H1 (cell line): ENCODE data around the gene MEGF11. TPM values are rescaled to one million over a fixed set of nuclear protein-coding genes. Genes with fewer than 3 reads are reported as not detected.

ENCODE experiments used
- CTCF ChIA-PET: fragments of 300-600 bp; sonication (Branson Sonifier 250); formaldehyde crosslinking; loops from one replicate; lab custom pipeline; 2021; ENCODE audit not compliant: partially characterized antibody; lab: Charles Lee
- POLR2A ChIA-PET: fragments of 300-600 bp; sonication (Branson Sonifier 250); formaldehyde crosslinking; loops from one replicate; lab custom pipeline; 2021; ENCODE audit warnings: inconsistent platforms; ENCODE audit not compliant: partially characterized antibody; lab: Charles Lee
- DNase-seq, 2 experiments: peaks; one replicate each; pipeline versions ENCODE4 v3.0.0 to v3.0.0-alpha.2; 2010 to 2022; ENCODE audit warnings: low spot score in 2 of 2, low read depth in 1 of 2, mixed read lengths in 1 of 2
- FAIRE-seq: peaks from 2 replicates; lab custom pipeline; 2011; peaks lifted over from hg19 to GRCh38; lab: Jason Lieb, UNC
- H2AFZ ChIP-seq: 2 replicates; pipeline ENCODE4 v1.8.1; 2012; ENCODE audit warnings: low read length, inconsistent platforms
- H2AK5ac ChIP-seq: 2 replicates; pipeline ENCODE4 v1.6.1; 2013; ENCODE audit warnings: low read depth, low read length
- H2BK120ac ChIP-seq: replicated peaks from 2 replicates; pipeline ENCODE3; 2013; ENCODE audit warnings: low read depth, low read length, inconsistent platforms
- H2BK12ac ChIP-seq: 2 replicates; pipeline ENCODE4 v1.6.1; 2013; ENCODE audit warnings: low read depth, low read length
- H2BK15ac ChIP-seq: 2 replicates; pipeline ENCODE4 v1.6.1; 2013; ENCODE audit warnings: low read length
- H2BK20ac ChIP-seq: 2 replicates; pipeline ENCODE4 v1.6.1; 2013; ENCODE audit warnings: low read length
- H2BK5ac ChIP-seq: 2 replicates; pipeline ENCODE4 v1.6.1; 2013; ENCODE audit warnings: low read depth, low read length
- H3K14ac ChIP-seq: 2 replicates; pipeline ENCODE4 v1.6.1; 2013; ENCODE audit warnings: inconsistent platforms; ENCODE audit not compliant: insufficient read length
- H3K18ac ChIP-seq: 2 replicates; pipeline ENCODE4 v1.6.1; 2013; ENCODE audit warnings: low read length; ENCODE audit errors: extremely low read depth
- H3K23ac ChIP-seq: 2 replicates; pipeline ENCODE4 v1.6.1; 2013; ENCODE audit warnings: inconsistent platforms; ENCODE audit not compliant: insufficient read length
- H3K23me2 ChIP-seq: 2 replicates; pipeline ENCODE4 v1.6.1; 2013; ENCODE audit warnings: low read depth, low read length
- H3K27ac ChIP-seq: 2 replicates; pipeline ENCODE4 v1.6.1; 2011; ENCODE audit warnings: low read depth, low read length, inconsistent platforms
- H3K27me3 ChIP-seq, 4 experiments: replicated peaks in 1 of 4; 1 replicate in 1 of 4; 2 replicates in 3 of 4; pipeline versions ENCODE4 v1.6.1 to v1.8.1; 2011 to 2013; ENCODE audit warnings: low read length in 3 of 4, mild to moderate bottlenecking in 3 of 4, inconsistent platforms in 2 of 4, mixed read lengths in 2 of 4, moderate library complexity in 1 of 4; ENCODE audit not compliant: control insufficient read depth in 3 of 4, insufficient read depth in 3 of 4; ENCODE audit errors: extremely low read depth in 1 of 4
- H3K36me3 ChIP-seq, 4 experiments: 2 replicates each; pipeline versions ENCODE4 v1.6.1 to v1.8.1; 2011 to 2013; ENCODE audit warnings: mild to moderate bottlenecking in 4 of 4, low read length in 3 of 4, moderate library complexity in 2 of 4, control low read depth in 1 of 4, inconsistent platforms in 1 of 4; ENCODE audit not compliant: insufficient read depth in 4 of 4, control insufficient read depth in 2 of 4
- H3K4ac ChIP-seq: replicated peaks from 2 replicates; pipeline ENCODE3; 2013; ENCODE audit warnings: low read length, low read depth, mixed read lengths, inconsistent platforms; ENCODE audit not compliant: insufficient read length
- H3K4me1 ChIP-seq, 4 experiments: replicated peaks in 1 of 4; 1 replicate in 1 of 4; 2 replicates in 3 of 4; pipeline versions ENCODE4 v1.6.1 to v1.8.1; 2011 to 2013; ENCODE audit warnings: low read length in 3 of 4, inconsistent platforms in 2 of 4, mixed read lengths in 1 of 4; ENCODE audit not compliant: insufficient read depth in 4 of 4, control insufficient read depth in 3 of 4
- H3K4me2 ChIP-seq, 2 experiments: 2 replicates each; pipeline versions ENCODE4 v1.6.1 to v1.8.1; 2011 to 2013; ENCODE audit warnings: low read depth in 2 of 2, low read length in 2 of 2, control low read depth in 1 of 2, inconsistent platforms in 1 of 2, mild to moderate bottlenecking in 1 of 2; ENCODE audit not compliant: insufficient read depth in 1 of 2
- H3K4me3 ChIP-seq, 4 experiments: fragments of 200-600, 300-600 bp in 1 of 4; sonication (generic), shearing (Covaris generic), sonication (Bioruptor Twin) in 1 of 4; 2 replicates each; pipeline versions ENCODE4 v1.5.1 to v1.8.1; 2011 to 2016; ENCODE audit warnings: low read length in 4 of 4, low read depth in 3 of 4, control low read depth in 2 of 4, inconsistent platforms in 2 of 4, mild to moderate bottlenecking in 2 of 4, mixed read lengths in 1 of 4, moderate library complexity in 1 of 4; ENCODE audit not compliant: insufficient read depth in 2 of 4; ENCODE audit errors: extremely low read depth in 1 of 4
- H3K56ac ChIP-seq: replicated peaks from 2 replicates; pipeline ENCODE3; 2013; ENCODE audit warnings: low read depth, mild to moderate bottlenecking, mixed read lengths, low read length, inconsistent platforms; ENCODE audit not compliant: insufficient read length
- H3K79me1 ChIP-seq: 2 replicates; pipeline ENCODE4 v1.6.1; 2013; ENCODE audit warnings: low read depth, low read length, control low read depth
- H3K79me2 ChIP-seq, 2 experiments: 2 replicates each; pipeline versions ENCODE4 v1.6.1 to v1.8.1; 2012 to 2013; ENCODE audit warnings: low read length in 2 of 2, mild to moderate bottlenecking in 2 of 2, inconsistent platforms in 1 of 2; ENCODE audit not compliant: insufficient read depth in 2 of 2, control insufficient read depth in 1 of 2
- H3K9ac ChIP-seq, 4 experiments: replicated peaks in 1 of 4; 1 replicate in 1 of 4; 2 replicates in 3 of 4; pipeline versions ENCODE4 v1.6.1 to v1.8.1; 2011 to 2013; ENCODE audit warnings: low read depth in 3 of 4, low read length in 3 of 4, control low read depth in 2 of 4, mild to moderate bottlenecking in 2 of 4, moderate library complexity in 2 of 4, inconsistent platforms in 1 of 4; ENCODE audit errors: extremely low read depth in 1 of 4
- H3K9me3 ChIP-seq, 2 experiments: 2 replicates each; pipeline versions ENCODE4 v1.6.1 to v1.8.1; 2012 to 2013; ENCODE audit warnings: mild to moderate bottlenecking in 2 of 2, moderate library complexity in 2 of 2, control low read depth in 1 of 2, inconsistent platforms in 1 of 2, low read depth in 1 of 2, low read length in 1 of 2, mixed read lengths in 1 of 2; ENCODE audit not compliant: insufficient read depth in 2 of 2
- H4K20me1 ChIP-seq, 2 experiments: replicated peaks in 1 of 2; 2 replicates each; pipeline versions ENCODE3 to v1.8.1; 2011 to 2013; ENCODE audit warnings: inconsistent platforms in 2 of 2, low read length in 2 of 2, mild to moderate bottlenecking in 1 of 2; ENCODE audit not compliant: insufficient read depth in 2 of 2, control insufficient read depth in 1 of 2
- H4K5ac ChIP-seq: 2 replicates; pipeline ENCODE4 v1.6.1; 2013; ENCODE audit warnings: low read length, low read depth, mixed read lengths, inconsistent platforms; ENCODE audit not compliant: insufficient read length
- H4K8ac ChIP-seq: 2 replicates; pipeline ENCODE4 v1.8.0; 2013; ENCODE audit warnings: mild to moderate bottlenecking, moderate library complexity, low read length, inconsistent platforms; ENCODE audit not compliant: insufficient read depth; ENCODE audit errors: extremely low read depth
- H4K91ac ChIP-seq: replicated peaks from 2 replicates; pipeline ENCODE3; 2013; ENCODE audit warnings: low read length, mixed read lengths, inconsistent platforms; ENCODE audit not compliant: insufficient read length
- TBP ChIP-seq: IDR thresholded peaks from 2 replicates; pipeline ENCODE4 v1.6.1; 2011; ENCODE audit warnings: low read depth, low read length, improper control_type of control experiment
- WGBS, 2 experiments: shearing (Covaris generic) in 1 of 2; methylation state at CpG; one replicate each; pipeline versions ENCODE4 v1.1.6 to v1.1.7; 2013 to 2015; ENCODE audit warnings: low lambda C conversion rate in 2 of 2, mixed read lengths in 2 of 2, inconsistent platforms in 1 of 2, low coverage in 1 of 2, missing lambda C conversion rate in 1 of 2; ENCODE audit not compliant: insufficient replicate concordance in 2 of 2, insufficient coverage in 1 of 2, insufficient read length in 1 of 2; ENCODE audit errors: extremely low coverage in 1 of 2, missing lambda C conversion rate in 1 of 2; 5-methylcytosine and 5-hydroxymethylcytosine counted together
- polyA plus RNA-seq, 7 experiments: library from polyadenylated mRNA; depleted of rRNA in 3 of 7; stranded (reverse) in 5 of 7; unstranded in 2 of 7; fragments of >200 nt in 5 of 7; fragments of 200-250 nt in 2 of 7; gene quantifications; 1 replicate in 5 of 7; 2 replicates in 1 of 7; 4 replicates in 1 of 7; pipeline versions ENCODE4 v1.2.1 to v1.2.3, GENCODE V29; 2011 to 2013; ENCODE audit warnings: missing spikeins in 2 of 7, mixed read lengths in 2 of 7
- total RNA-seq: library from RNA; stranded (reverse); fragmentation: NEBNext Ultra II Directional; extraction: Animal tissue kit (Norgen Biotek cat#: 25700); gene quantifications from 2 replicates; pipeline ENCODE4 v1.2.1, GENCODE V29; 2021

MEGF11 gene
- total and polyA plus RNA-seq, 2 of the 8 experiments (the other 6 are each of a cell fraction or from before 2014, with no cell fraction given): 4.4 to 4.8 TPM

DNA sequence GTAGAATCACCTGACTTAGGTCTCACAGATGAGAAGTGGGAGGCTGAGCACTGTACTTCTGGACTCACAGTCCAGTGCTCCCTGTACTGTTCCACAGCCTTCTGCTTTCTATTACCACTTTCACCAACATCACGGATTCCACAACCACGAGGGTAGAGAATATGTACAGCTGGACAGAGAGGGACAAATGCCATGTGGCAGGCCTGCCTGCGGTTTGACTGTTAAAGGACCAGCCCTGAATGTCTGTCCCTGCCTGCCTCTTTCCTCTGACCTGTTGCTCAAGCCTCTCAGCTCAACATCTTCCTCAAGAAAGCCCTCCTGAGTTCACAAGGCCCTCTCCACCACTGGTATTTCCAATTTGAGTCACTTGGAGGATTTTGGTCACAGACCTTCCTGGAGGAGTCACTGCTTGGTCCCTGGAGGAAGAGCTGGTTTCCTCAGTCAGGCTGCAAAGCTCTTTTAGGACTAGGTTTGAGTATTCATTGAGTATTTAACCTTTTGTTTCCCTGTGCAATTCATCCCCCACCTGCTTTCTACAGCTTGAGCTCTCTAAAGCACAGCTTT lies 335.1 kb downstream of the MEGF11 start:
- no peak overlapping the region for H2BK120ac ChIP-seq
- H3K79me1 ChIP-seq: no peaks in the 10 kb centered on the region
- no peaks in the 10 kb centered on the region for H3K23me2 ChIP-seq
- H3K9ac ChIP-seq: no peak overlapping the region; a peak in 1 of 7 replicates
- H3K4me3 ChIP-seq: no peak overlapping the region
- H3K23ac ChIP-seq: no peak overlapping the region
- DNase-seq (no peak), FAIRE-seq (no peak)
- H4K20me1 ChIP-seq: peaks cover 0 to 4% of the 10 kb centered on the region in 2 experiments
- no peaks in the 10 kb centered on the region for H3K9me3 ChIP-seq
- 93% methylated on average over 3 of the region's 3 CpGs; no CpG with 5 or more reads in 1 of the 2 experiments for WGBS, 2 experiments
- no peak overlapping the region for H3K18ac ChIP-seq
- H2BK5ac ChIP-seq: no peak overlapping the region
- no peak overlapping the region for H3K14ac ChIP-seq
- no peak overlapping the region for H4K91ac ChIP-seq
- H3K4me2 ChIP-seq: no peak overlapping the region
- CTCF ChIA-PET: interaction anchor here (1.2 to 6.2 kb wide), 9 partner anchors 11 to 206 kb away, joined by 3 to 46 read pairs (median 5); no protein-coding TSS in a partner anchor
- H3K79me2 ChIP-seq: no peaks in the 10 kb centered on the region
- no peak overlapping the region for H3K4ac ChIP-seq
- POLR2A ChIA-PET: interaction anchor here (0.8 kb wide), 1 partner anchor 381 kb away, joined by 3 read pairs; no protein-coding TSS in a partner anchor
- no peak overlapping the region for H2BK15ac ChIP-seq
- H3K27ac ChIP-seq: no peak overlapping the region
- peaks cover 0 to 8% (median 4%) of the 10 kb centered on the region in 4 experiments; a peak in 5 of 7 replicates for H3K4me1 ChIP-seq
- H2AK5ac ChIP-seq: no peak overlapping the region
- no peaks in the 10 kb centered on the region for H3K36me3 ChIP-seq
- H4K5ac ChIP-seq: no peak overlapping the region
- no peak overlapping the region for H4K8ac ChIP-seq
- no peak overlapping the region for H3K56ac ChIP-seq
- H2BK20ac ChIP-seq: no peak overlapping the region
- H2AFZ ChIP-seq: no peak overlapping the region
- H2BK12ac ChIP-seq: no peak overlapping the region
- H3K27me3 ChIP-seq: no peaks in the 10 kb centered on the region
- TF ChIP-seq TBP: no peak
